IPS-20b (cell line): Measurements from ENCODE around the gene MAGOH.

Experiments used
- H3K27ac ChIP-seq: one replicate; pipeline ENCODE4 v1.5.1; 2013; ENCODE audit warnings: low read length
- H3K27me3 ChIP-seq: 2 replicates; pipeline ENCODE4 v1.6.1; 2013; ENCODE audit warnings: mild to moderate bottlenecking, low read length, inconsistent platforms; ENCODE audit not compliant: insufficient read depth
- H3K36me3 ChIP-seq: 2 replicates; pipeline ENCODE4 v1.6.1; 2013; ENCODE audit warnings: low read depth, mild to moderate bottlenecking, inconsistent platforms, low read length, moderate library complexity; ENCODE audit not compliant: insufficient read depth
- H3K4me1 ChIP-seq: 2 replicates; pipeline ENCODE4 v1.6.1; 2013; ENCODE audit warnings: mild to moderate bottlenecking, control low read depth, inconsistent platforms, low read length, moderate library complexity; ENCODE audit not compliant: insufficient read depth
- H3K4me3 ChIP-seq: 2 replicates; pipeline ENCODE4 v1.5.1; 2013; ENCODE audit warnings: mild to moderate bottlenecking, low read length, inconsistent platforms
- H3K9ac ChIP-seq: 2 replicates; pipeline ENCODE4 v1.6.1; 2013; ENCODE audit warnings: low read depth, mild to moderate bottlenecking, inconsistent platforms, low read length, moderate library complexity
- H3K9me3 ChIP-seq: 2 replicates; pipeline ENCODE4 v1.6.1; 2013; ENCODE audit warnings: mild to moderate bottlenecking, low read depth, low read length, inconsistent platforms; ENCODE audit not compliant: insufficient read depth

Gene MAGOH

DNA sequence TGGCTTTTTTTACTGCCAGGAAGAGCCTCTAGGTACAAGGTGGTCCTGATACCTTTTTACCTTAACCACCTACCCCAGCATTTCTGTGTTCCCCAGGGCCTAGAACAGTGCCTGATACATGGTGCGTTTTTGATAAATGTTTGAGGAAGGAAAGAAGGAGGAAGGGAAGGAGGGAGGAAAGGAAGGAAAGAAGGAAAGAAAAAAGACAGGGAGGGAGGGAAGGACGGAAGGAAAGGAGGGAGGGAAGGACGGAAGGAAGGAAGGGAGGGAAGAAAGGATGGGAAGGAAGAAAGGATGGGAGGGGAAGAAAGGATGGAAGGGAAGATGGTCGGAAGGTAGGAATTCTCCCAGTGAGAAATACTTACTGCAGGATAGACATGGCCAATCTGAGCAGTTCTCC is 12.0 kb upstream of the MAGOH start:
- H3K9me3 ChIP-seq = no peaks in the 10 kb centered on the region
- no peak overlapping the region for H3K4me3 ChIP-seq
- no peak overlapping the region for H3K27ac ChIP-seq
- H3K9ac ChIP-seq = no peak overlapping the region
- H3K4me1 ChIP-seq = no peaks in the 10 kb centered on the region
- no peaks in the 10 kb centered on the region for H3K27me3 ChIP-seq
- peaks cover 96% of the 10 kb centered on the region for H3K36me3 ChIP-seq

DNA sequence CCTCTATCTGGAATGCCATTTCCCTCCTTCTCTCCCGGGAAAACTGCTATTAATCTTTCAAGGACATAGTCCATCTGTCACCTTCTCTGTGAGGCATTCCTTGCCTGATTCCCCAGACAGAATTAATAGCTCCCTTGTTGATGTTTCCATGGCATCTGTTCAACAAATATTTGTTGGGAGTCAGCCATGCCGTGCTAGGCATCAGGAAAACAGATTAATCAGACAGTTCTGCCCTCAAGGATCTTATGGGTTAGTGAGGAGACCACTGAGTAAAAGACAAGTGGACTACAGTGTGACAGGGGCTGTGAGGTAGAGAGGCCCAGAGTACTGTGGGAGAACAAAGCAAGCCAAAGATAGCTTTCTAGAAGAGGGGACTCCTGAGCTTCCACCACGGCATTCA is 11.4 kb upstream of the MAGOH start:
- H3K27me3 ChIP-seq = no peaks in the 10 kb centered on the region
- H3K9me3 ChIP-seq = no peaks in the 10 kb centered on the region
- no peak overlapping the region for H3K4me3 ChIP-seq
- H3K27ac ChIP-seq = no peak overlapping the region
- H3K9ac ChIP-seq = no peak overlapping the region
- H3K36me3 ChIP-seq = peaks cover 96% of the 10 kb centered on the region
- H3K4me1 ChIP-seq = no peaks in the 10 kb centered on the region

DNA sequence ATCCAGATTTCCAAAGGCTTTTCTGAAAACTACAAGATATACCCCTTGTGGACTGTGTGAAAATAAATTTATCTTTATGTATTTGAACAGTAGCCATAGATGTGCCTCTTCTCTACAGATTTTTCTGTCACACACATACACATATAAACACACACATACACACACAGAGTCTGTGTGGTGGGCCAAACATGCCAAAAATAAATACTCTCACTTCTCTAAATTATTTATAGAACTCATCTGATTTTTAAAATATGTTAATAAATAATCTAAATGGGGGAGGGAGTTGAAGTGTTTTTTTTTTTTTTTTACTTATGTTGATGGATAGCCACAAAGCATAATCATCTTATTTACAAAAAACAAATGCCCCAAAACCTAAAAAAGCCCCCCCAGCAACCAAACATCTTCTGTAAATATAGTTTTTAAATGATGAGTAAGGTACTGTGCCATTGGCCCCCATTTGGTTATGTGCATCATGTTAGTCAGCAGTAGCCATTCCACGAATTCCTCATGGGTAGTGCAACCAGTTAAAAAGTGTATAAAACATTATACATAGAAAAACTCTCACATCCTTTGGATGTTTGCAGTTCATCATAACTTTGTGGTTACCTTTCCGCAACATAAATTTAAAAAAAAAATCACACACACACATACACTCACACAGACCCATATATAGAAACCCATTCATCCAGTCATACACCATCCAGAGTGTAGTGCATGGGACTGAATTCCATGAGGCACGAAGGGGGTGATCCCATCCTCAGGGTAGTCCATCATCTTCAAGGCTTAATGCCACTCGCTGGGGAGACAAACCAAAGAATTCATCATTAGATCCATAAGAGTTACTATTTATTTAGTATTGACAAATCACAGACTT is 8.2 kb upstream of the MAGOH start:
- Histone ChIP-seq H3K27ac (no peak overlapping the region), H3K4me3 (no peak overlapping the region), H3K4me1 (no peaks in the 10 kb centered on the region), H3K27me3 (no peaks in the 10 kb centered on the region), H3K36me3 (peaks cover 73% of the 10 kb centered on the region), H3K9ac (no peak overlapping the region), H3K9me3 (no peaks in the 10 kb centered on the region)

DNA sequence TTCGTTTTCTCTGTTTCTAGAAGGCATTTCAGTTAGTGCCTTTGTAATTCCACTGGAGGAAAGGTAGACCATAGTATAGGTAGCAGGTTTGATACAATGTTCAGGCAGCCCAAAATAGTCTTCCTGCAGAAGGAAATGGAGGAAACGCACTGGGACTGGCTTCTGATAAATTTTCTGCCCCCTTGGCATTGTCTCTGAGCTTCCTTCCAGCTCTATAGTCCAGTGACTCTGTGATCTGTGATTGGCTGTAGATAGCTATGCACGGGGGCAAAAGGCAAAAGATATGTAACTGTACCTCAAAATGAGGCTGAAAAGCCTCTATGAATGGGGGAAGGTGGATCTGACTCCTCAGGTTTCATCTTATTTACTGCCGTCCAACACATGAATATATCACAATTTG is 5.8 kb upstream of the MAGOH start:
- Histone ChIP-seq H3K27me3 (no peaks in the 10 kb centered on the region), H3K27ac (no peak overlapping the region), H3K4me3 (no peak overlapping the region), H3K9ac (no peak overlapping the region), H3K36me3 (peaks cover 49% of the 10 kb centered on the region), H3K9me3 (no peaks in the 10 kb centered on the region), H3K4me1 (no peaks in the 10 kb centered on the region)

DNA sequence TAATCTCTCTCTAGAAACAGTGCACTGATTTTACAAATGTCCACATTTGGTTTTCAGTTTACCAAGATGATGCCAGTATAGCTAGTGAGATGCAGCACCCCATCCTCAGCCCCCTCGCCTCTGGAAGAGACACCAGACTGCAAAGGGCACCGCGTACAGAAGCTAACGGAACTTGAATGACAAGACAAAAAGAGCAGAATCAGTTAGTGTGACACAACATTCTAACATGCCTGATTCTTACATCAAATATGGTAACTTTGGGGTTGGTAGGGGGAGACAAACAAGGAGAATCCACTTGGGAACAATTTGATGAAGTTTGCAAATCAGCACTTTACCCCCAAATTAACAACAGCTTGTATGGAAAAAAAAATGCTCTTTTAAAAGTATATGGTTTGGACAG is 4.1 kb upstream of the MAGOH start:
- H3K27me3 ChIP-seq = no peaks in the 10 kb centered on the region
- H3K27ac ChIP-seq = no peak overlapping the region
- H3K9me3 ChIP-seq = no peaks in the 10 kb centered on the region
- peaks cover 31% of the 10 kb centered on the region for H3K36me3 ChIP-seq
- no peak overlapping the region for H3K9ac ChIP-seq
- H3K4me1 ChIP-seq = no peaks in the 10 kb centered on the region
- H3K4me3 ChIP-seq = no peak overlapping the region

DNA sequence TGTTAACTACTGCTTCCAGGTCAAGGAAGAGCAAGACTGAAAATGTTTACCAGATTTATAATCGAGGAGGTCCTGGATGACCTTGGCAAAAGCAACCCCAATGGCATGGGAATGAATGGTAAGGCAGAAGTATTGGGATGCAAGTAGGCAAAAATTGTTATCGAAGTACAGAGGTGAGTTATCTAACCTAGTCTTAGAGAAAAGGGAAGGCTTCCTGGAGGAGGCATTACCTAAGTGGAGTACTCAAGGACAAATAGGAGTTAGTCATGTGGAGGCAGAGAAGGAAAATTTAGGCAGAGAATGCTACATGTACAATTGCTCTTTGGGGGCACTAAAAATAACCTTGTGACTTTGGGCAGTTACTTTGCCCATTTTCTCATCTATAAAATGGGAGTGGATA is 3.5 kb upstream of the MAGOH start:
- Histone ChIP-seq H3K9me3 (no peaks in the 10 kb centered on the region), H3K4me1 (no peaks in the 10 kb centered on the region), H3K27ac (no peak overlapping the region), H3K9ac (no peak overlapping the region), H3K4me3 (no peak overlapping the region), H3K27me3 (no peaks in the 10 kb centered on the region), H3K36me3 (peaks cover 26% of the 10 kb centered on the region)

DNA sequence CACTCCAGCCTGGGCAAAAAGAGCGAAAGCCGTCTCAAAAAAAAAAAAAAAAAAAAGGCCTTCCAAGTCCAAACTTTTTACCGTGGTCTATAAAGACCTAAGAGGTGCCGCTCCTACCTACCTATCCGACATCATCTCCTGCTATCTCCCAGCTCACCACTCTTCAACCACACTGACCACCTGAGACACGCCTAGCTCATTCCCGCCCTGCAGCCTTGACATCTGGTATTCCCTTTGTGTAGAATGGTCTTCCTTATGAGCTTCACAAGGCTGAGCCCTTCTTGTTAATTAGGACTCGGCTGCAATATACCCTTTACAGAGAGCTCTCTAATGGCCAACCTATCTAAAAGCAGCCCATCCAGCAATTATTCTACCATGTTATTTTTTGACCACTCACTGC is 680 bp downstream of the MAGOH start:
- peak overlapping the region; percentile 98 for H3K4me3 ChIP-seq
- H3K9me3 ChIP-seq = no peaks in the 10 kb centered on the region
- peaks cover 36% of the 10 kb centered on the region for H3K36me3 ChIP-seq
- H3K4me1 ChIP-seq = no peaks in the 10 kb centered on the region
- H3K9ac ChIP-seq = peak overlapping the region; percentile 95
- H3K27me3 ChIP-seq = no peaks in the 10 kb centered on the region
- H3K27ac ChIP-seq = no peak overlapping the region

DNA sequence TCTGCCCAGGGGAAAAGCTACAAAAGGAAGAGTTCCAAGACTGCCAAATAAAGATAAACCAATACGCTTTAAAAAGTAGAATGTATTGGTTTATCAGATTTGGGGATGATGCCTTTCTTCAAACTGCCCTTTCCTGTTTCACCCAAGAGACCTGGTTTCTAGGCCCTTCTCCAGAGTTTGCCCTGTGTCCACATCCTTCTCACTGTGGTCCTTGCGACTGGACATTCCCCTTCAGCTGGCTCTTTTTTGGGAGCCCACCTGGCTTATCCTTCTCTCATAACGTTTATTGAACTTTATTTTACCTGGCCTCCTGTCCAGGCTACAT is 17.4 kb downstream of the MAGOH start:
- Histone ChIP-seq H3K4me3 (peak overlapping the region; percentile 78), H3K4me1 (peaks cover 9% of the 10 kb centered on the region), H3K9ac (peak overlapping the region; percentile 90), H3K9me3 (no peaks in the 10 kb centered on the region), H3K27me3 (no peaks in the 10 kb centered on the region), H3K27ac (peak overlapping the region; percentile 36), H3K36me3 (peaks cover 21% of the 10 kb centered on the region)

DNA sequence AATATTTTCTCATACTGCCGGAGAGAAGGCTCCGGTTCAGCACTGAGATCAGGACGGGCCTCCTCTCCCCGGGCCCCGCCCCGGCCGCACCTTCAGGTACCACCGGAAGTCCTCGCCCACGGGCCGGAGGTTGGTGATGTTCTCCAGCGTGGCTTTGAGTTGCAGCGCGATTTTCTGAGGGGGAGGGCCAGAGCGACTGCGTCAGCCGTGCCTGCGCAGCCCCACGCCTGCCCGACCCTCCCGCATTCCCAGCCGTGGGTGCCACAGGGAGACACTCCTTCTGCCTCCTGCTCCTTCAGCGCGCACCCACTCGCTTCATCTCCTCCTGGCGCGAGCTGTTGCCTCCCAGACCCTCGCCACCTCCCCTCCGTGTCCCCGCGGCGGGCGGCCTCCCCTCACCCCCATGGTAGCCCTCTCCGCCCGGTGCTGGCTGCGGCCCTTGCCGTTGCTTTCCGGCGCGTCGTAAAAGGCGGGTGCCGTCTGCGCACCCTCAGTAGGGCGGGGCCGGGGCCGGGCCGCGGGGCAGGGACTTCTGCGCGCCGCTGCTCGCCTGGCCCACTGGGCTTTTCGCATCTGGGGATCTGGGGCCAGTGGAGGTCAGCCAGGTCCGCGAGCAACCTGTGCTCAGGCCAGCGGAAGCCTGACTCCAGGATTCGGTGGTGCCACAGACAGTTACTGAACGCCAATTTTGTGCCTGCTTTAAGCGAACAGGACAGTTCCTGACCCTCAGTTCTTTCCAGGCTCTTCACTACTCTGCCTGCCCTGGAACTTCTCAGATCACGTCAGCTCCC is 18.0 kb downstream of the MAGOH start, which contains the start of gene CZIB:
CZIB (minus strand) TSS at position 464 of the 791 bp plus-strand sequence; CDS start at position 405, 59 bp downstream.
- Histone ChIP-seq H3K27ac (peak within 1 kb of the TSS; percentile 63), H3K9me3 (no peaks in the 10 kb centered on the region), H3K4me3 (peak within 1 kb of the TSS; percentile 78), H3K36me3 (peaks cover 26% of the 10 kb centered on the region), H3K27me3 (no peaks in the 10 kb centered on the region), H3K4me1 (peaks cover 9% of the 10 kb centered on the region), H3K9ac (peak within 1 kb of the TSS; percentile 90)

DNA sequence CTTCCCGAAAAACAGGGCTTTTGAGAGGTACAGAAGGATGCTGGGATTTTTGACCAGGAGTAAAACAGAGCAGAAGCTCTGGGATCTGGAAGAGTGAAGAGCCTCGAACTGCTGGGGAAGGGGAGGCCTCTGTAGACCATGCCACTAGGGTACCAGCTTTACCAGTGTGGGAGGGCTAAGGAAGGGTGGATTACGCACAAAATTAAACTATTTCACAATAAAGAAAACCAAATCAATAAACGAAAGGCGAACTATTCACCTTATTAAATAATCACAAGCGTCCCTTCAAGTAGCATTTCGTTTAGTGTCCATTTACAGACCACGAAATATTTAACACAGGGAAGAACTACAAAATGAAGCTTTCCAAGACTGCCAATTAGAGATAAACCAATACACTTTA is 18.6 kb downstream of the MAGOH start:
- Histone ChIP-seq H3K9ac (peak overlapping the region; percentile 90; the same call in 1 of the 2 replicates), H3K27ac (peak overlapping the region; percentile 63), H3K36me3 (peaks cover 32% of the 10 kb centered on the region), H3K4me3 (peak overlapping the region; percentile 78), H3K27me3 (no peaks in the 10 kb centered on the region), H3K9me3 (no peaks in the 10 kb centered on the region), H3K4me1 (peaks cover 9% of the 10 kb centered on the region)

DNA sequence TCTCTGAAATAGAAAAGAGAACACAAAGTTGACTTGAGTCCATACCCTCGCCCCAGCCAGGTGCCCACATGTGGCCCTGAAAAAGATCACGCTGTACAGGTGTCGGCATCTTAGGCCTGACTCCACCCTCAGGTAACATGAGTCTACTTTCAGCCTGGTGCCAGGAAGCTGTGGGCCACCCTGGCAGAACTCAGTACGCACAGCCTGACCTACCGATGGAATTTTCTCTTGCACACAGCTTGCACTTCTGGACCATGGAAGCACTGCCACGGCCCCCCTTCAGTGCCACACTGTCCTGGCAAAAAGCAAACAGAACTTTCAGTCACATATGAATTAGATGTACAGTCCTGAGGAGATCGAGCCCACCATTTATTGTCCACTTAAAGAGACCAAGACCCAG is 20.1 kb downstream of the MAGOH start:
- H3K27ac ChIP-seq = no peak overlapping the region
- no peaks in the 10 kb centered on the region for H3K9me3 ChIP-seq
- H3K36me3 ChIP-seq = peaks cover 47% of the 10 kb centered on the region
- H3K4me1 ChIP-seq = peaks cover 9% of the 10 kb centered on the region
- H3K9ac ChIP-seq = no peak overlapping the region
- no peaks in the 10 kb centered on the region for H3K27me3 ChIP-seq
- H3K4me3 ChIP-seq = no peak overlapping the region
